NCI-H1694 (cell line): ENCODE results near the gene KLF15.

Source experiments
- DNase-seq: peaks from one replicate; lab custom pipeline; 2025; lab: John Stamatoyannopoulos, UW

Gene KLF15

DNA sequence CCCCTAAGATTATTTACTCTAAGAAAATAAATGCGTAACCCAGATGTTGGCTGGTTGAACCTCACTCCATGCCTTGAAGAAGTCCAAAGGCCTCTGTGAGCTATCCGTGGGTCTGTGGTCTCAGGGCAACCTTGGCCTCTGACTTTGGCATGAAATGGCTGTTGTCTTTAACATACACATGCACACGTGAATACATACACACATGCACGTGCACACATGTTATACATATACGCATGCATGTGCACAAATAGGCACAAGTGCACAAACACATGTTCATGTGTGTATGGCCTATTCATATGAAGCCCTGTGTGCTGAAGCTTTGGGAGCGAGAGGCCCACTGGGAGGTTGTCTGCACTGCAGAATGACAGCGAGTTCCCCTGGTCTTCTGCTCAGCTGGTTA lies 50.8 kb downstream of the KLF15 start:
- DNase-seq, result no peak

DNA sequence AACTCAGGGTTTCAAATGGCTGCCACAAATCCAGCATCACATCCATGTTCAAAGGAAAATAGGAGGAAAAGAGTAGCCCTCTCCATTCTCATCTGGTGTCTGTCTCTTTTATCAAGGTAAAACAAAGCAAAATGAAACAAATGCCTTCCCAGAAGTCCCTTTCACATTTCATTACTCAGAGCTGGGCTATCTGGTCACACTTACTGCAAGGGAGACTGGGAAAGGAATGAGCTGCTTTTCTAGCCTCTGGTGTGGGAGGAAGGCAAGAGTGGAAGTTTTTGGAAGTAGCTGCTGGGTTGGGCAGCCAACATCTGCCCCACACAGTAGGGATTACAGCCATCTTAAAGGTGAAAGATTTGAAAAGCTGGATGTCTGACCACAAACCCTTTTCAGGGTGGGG lies 51.8 kb downstream of the KLF15 start:
- DNase-seq, result no peak

- DNase-seq, result no peak
Measured at GRCh38 chr3:126304704-126305103, 52.5 kb downstream of the KLF15 start.

DNA sequence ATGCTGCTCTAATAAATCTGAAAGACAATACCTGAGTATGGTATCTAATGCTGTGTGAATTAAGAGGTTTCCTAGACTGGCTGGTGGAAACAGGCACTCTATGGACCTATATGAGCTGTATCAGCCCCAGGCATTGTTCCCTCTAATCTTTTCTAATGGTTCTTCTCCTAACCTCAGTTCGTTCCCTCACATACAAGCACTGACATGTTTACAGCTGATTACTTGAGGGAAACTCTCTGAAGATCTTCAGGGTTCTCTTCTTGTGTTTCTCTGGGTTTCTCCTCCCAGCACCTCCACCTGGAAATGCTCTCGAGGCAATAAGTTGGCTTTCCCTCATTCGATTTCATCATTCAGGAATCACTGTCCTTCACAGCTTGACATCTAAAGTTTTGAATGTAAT lies 52.9 kb downstream of the KLF15 start:
- DNase-seq, result no peak

DNA sequence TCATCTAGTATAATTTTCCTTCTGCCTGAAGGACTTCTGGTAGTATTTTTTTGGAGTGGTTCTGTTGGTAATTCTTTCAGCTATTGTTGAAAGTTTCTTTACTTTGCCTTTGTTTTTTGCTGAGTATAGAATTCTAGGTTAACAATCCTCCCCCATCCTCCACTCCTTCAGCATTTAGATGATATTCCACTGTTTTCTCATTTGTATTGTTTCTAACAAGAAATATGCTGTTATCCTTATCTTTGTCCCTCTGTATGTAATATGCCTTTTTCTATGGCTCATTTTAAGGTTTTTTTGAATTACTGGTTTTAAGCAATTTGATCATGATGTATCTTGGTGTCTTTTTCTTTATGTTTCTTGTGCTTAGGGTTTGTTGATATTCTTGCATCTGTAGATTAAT lies 53.9 kb downstream of the KLF15 start:
- no peak for DNase-seq

GRCh38 chr3:126300761-126301481 lies 56.3 kb downstream of the KLF15 start:
- no peak for DNase-seq

DNA sequence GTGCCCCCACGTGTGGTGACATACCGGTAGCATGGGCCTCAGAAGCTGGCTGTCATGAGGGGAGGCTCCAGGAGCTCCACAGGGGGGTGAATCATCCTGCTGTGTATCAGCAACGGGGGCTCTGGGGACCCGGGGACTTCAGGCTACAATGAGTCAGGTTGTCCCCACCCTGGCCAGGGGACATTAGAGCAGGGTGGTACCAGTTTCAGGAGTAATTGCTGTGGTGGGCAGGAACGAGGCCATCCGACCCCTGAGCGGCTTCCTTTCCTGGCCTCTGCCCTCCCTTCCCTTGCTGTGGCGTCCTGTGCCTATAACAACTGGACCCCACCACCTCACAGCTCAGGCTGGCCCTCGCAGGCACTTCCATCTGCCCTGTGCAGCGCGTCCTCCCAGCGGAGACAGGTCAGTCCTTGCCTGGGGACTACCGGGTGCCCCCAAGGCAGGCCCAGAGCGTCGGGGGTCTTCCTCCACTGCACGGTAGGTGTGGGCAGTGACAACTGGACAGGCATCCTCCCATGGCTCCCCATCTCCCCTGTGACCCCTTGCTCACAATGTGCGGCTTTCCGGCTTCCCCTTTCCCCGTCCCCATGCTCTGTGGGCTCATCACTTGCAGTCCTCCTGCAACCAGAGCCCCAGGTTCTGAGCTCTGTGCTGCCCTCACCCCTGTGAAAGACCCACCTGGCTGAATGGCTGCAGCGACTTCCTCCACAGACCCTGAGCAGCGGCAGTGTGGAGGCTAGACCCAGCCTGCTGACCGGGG lies 57.0 kb downstream of the KLF15 start:
- no peak for DNase-seq

GRCh38 chr3:126295407-126295939 lies 61.7 kb downstream of the KLF15 start:
- DNase-seq, result no peak

DNA sequence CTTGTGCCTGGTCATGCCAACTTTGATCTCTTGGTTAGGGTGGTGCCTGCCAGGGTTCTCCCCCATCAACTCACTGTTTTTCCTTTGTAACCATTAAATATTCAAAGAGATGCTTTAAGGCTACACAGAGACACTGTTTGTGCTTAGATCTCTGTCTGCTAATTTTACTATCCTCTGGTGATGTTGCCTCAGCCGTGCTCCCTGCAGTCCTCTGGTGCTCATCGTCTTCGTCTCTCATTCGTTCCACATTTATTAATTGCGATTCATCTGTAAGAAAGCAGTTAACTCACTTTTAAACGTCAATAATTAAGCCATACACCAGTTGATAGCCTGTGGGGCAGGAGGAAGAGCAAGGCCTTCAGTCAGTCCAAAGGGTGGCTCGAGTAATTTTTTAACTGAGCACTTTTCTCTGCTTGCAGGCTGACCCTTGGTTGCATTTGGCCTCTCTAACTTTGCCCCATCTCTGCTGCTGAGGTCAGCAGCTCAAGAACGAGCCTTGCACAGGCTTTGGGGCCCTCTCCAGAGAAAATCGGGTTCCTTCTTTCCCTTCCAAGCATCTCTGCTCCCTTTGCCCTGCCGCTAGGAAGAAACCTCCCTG lies 62.9 kb downstream of the KLF15 start:
- no peak for DNase-seq

- no peak for DNase-seq
Measured at GRCh38 chr3:126293370-126294082, 63.7 kb downstream of the KLF15 start.
